ENCODE measurements around the gene KCTD6. TPM values are rescaled to one million over a fixed set of nuclear protein-coding genes. Genes with fewer than 3 reads are reported as not detected.

Gene KCTD6
- total RNA-seq, 1 experiment from 2014 or later = 12.0 TPM

- ChIA-PET RAD21 (ENCODE audit: low non-redundant PET in 1 of 2, low total read pairs in 2 of 2, uncharacterized antibody in 2 of 2, unreplicated experiment in 2 of 2) (no interaction called here), POLR2A (no interaction called here), CTCF (no interaction called here)
- Histone ChIP-seq H3K9ac (ENCODE audit: low read length) (no peak overlapping the region), H3K4me3 (replicated peaks in 1 of 2; ENCODE audit: low read depth in 1 of 2, low read length in 2 of 2) (no peak overlapping the region), H3K27ac (ENCODE audit: low read depth, low read length) (no peak overlapping the region), H3K4me2 (ENCODE audit: low read length) (no peak overlapping the region), H3K36me3 (ENCODE audit: control insufficient read depth in 1 of 2, insufficient read depth in 2 of 2, low read length in 2 of 2) (no peaks in the 10 kb centered on the region), H3K79me2 (ENCODE audit: insufficient read depth, low read length) (no peaks in the 10 kb centered on the region), H3K4me1 (ENCODE audit: control insufficient read depth in 1 of 2, insufficient read depth in 2 of 2, low read length in 2 of 2) (peaks cover 0 to 12% of the 10 kb centered on the region in 2 experiments; a peak in 3 of 4 replicates), H3K9me3 (ENCODE audit: control insufficient read depth in 1 of 2, insufficient read depth in 1 of 2, low read depth in 1 of 2, low read length in 2 of 2) (no peaks in the 10 kb centered on the region), H2AFZ (ENCODE audit: low read depth, low read length, poor library complexity, severe bottlenecking) (no peak overlapping the region), H3K27me3 (ENCODE audit: insufficient read depth, low read length) (no peaks in the 10 kb centered on the region), H4K20me1 (ENCODE audit: insufficient read depth) (no peaks in the 10 kb centered on the region), H3K9me2 (ENCODE audit: insufficient read depth) (no peaks in the 10 kb centered on the region)
- ATAC-seq (no peak), DNase-seq (ENCODE audit: low read depth, low spot score) (no peak)
- intact Hi-C loops (cut with micrococcal nuclease) = loop anchor here (1.0 kb wide), 1 partner anchor 69 kb away; no protein-coding TSS in a partner anchor
- TF ChIP-seq JUND (IDR thresholded peaks at IDR 0.05) (no peak), EZH2 (IDR thresholded peaks at IDR 0.05) (no peak), CEBPB (IDR thresholded peaks at IDR 0.05; ENCODE audit: low read depth) (no peak), CBX3 (IDR thresholded peaks at IDR 0.05; ENCODE audit: low read depth) (no peak), POLR2AphosphoS5 (IDR thresholded peaks at IDR 0.05; ENCODE audit: low read depth, low read length) (no peak), RAD21 (IDR thresholded peaks at IDR 0.05; ENCODE audit: low read depth) (no peak), ZNF274 (IDR thresholded peaks at IDR 0.05; ENCODE audit: low read depth, low read length) (no peak), SP1 (IDR thresholded peaks at IDR 0.05; ENCODE audit: low read depth) (no peak), FOSL1 (IDR thresholded peaks at IDR 0.05; ENCODE audit: low read depth) (no peak), POLR2A (IDR thresholded peaks at IDR 0.05; ENCODE audit: borderline replicate concordance, extremely low read depth, insufficient read depth, insufficient read length) (no peak), ELF1 (IDR thresholded peaks at IDR 0.05; ENCODE audit: borderline replicate concordance, low read depth) (no peak), SRF (IDR thresholded peaks at IDR 0.05; ENCODE audit: low read depth) (no peak), ATF3 (IDR thresholded peaks at IDR 0.05) (no peak)
- BruUV-seq (replicated peaks) = no TSS peak
Measured at GRCh38 chr3:58462829-58463180, 29.1 kb upstream of the KCTD6 start.
